CD4-positive, alpha-beta T cell (primary cell): ENCODE data around the gene SKA1. TPM values are rescaled to one million over a fixed set of nuclear protein-coding genes. Genes with fewer than 3 reads are reported as not detected.

ENCODE experiments used
- ATAC-seq: fragments of 200-7000 bp; cut with Tn5 transposase; one replicate; pipeline ENCODE4 v1.10.0; 2022; ENCODE audit warnings: mild to moderate bottlenecking; ENCODE audit not compliant: poor library complexity
- CTCF ChIA-PET: fragments of 350-600 bp; sonication (Branson Sonifier 250); formaldehyde crosslinking; loops from one replicate; lab custom pipeline; 2021; ENCODE audit warnings: antibody characterized with exemption, inconsistent platforms; lab: Charles Lee
- POLR2A ChIA-PET: fragments of 350-600 bp; sonication (Branson Sonifier 250); formaldehyde crosslinking; loops from one replicate; lab custom pipeline; 2021; ENCODE audit warnings: antibody characterized with exemption, inconsistent platforms; lab: Charles Lee
- DNase-seq, 14 experiments: peaks; one replicate each; pipeline ENCODE4 v3.0.0-alpha.2; 2013 to 2020; ENCODE audit warnings: mixed read lengths in 2 of 14
- H3K27ac ChIP-seq, 2 donors: one replicate each; pipeline versions ENCODE4 v1.5.1 to v1.7.0; 2013; ENCODE audit warnings: low read length in 2 of 2, low read depth in 1 of 2, mild to moderate bottlenecking in 1 of 2
- H3K27me3 ChIP-seq, 2 experiments: 1 replicate in 1 of 2; 2 replicates in 1 of 2; pipeline versions ENCODE4 v1.6.1 to v1.7.0; 2013; ENCODE audit warnings: low read length in 2 of 2, control low read depth in 1 of 2, mild to moderate bottlenecking in 1 of 2, moderate library complexity in 1 of 2; ENCODE audit not compliant: insufficient read depth in 2 of 2, control insufficient read depth in 1 of 2
- H3K36me3 ChIP-seq: one replicate; pipeline ENCODE4 v1.6.1; 2013; ENCODE audit warnings: low read length, control low read depth; ENCODE audit not compliant: insufficient read depth
- H3K4me1 ChIP-seq: one replicate; pipeline ENCODE4 v1.6.1; 2013; ENCODE audit warnings: low read length, control low read depth; ENCODE audit not compliant: insufficient read depth
- H3K4me3 ChIP-seq: one replicate; pipeline ENCODE4 v1.5.1; 2013; ENCODE audit warnings: mild to moderate bottlenecking, low read length, moderate library complexity
- H3K9me3 ChIP-seq, 2 experiments: 1 replicate in 1 of 2; 2 replicates in 1 of 2; pipeline versions ENCODE4 v1.6.1 to v1.7.0; 2013; ENCODE audit warnings: low read length in 2 of 2, mild to moderate bottlenecking in 2 of 2, control low read depth in 1 of 2, moderate library complexity in 1 of 2; ENCODE audit not compliant: control insufficient read depth in 1 of 2, insufficient read depth in 1 of 2
- H3K27ac Mint-ChIP-seq: one replicate; pipeline ENCODE4 v1.8.0; 2020; ENCODE audit warnings: mixed read lengths
- H3K27me3 Mint-ChIP-seq: one replicate; pipeline ENCODE4 v1.8.0; 2021; ENCODE audit warnings: mixed read lengths
- H3K36me3 Mint-ChIP-seq: one replicate; pipeline ENCODE4 v1.8.0; 2021; ENCODE audit warnings: low read depth, mixed read lengths
- H3K4me1 Mint-ChIP-seq: one replicate; pipeline ENCODE4 v1.8.0; 2021; ENCODE audit warnings: low read depth, mixed read lengths
- H3K4me3 Mint-ChIP-seq: one replicate; pipeline ENCODE4 v1.8.0; 2020; ENCODE audit warnings: mild to moderate bottlenecking, mixed read lengths
- H3K9me3 Mint-ChIP-seq: one replicate; pipeline ENCODE4 v1.8.0; 2020; ENCODE audit warnings: mixed read lengths
- intact Hi-C, 2 experiments: fragments of 100-400 bp; cut with DNase I in 1 of 2; cut with micrococcal nuclease in 1 of 2; formaldehyde crosslinking; loops; one replicate each; pipeline versions ENCODE4 v1.15.1 to v1.9.0; 2023 to 2025; cut with DNase I, micrococcal nuclease
- total RNA-seq, 174 experiments: library from RNA in 2 of 174; stranded (reverse) in 2 of 174; gene quantifications; one replicate each; pipeline ENCODE4 v1.2.3 and lab custom pipeline; 2021 to 2026
- TF ChIP-seq, protein P1 (sequence below): fragments of 200-600 bp; IDR thresholded peaks from one replicate; pipeline ENCODE4 v1.8.0; 2022; ENCODE audit warnings: antibody characterized with exemption, mild to moderate bottlenecking

Gene SKA1
- total RNA-seq, 2 experiments from 2014 or later = 0.08 to 0.20 TPM

DNA sequence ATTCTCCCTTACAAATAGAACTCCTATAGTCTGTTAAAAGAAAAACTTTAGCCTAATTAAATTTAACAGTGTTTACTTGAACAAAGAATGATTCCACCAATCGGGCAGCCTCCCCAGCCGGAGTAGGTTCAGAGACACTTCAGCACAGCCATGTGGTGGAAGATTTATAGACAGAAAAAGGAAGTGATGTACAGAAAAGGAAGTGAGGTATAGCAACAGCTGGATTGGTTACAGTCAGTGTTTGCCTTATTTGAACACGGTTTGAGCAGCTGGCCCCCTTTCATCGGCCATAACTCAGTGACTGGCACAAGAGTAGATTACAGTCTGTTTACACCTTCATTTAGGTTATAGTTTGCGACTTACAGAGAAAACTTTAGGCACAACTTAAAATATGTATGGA lies 2.1 kb upstream of the SKA1 start:
- no peaks in the 10 kb centered on the region for H3K36me3 ChIP-seq
- peaks cover 14% of the 10 kb centered on the region for H3K4me1 Mint-ChIP-seq
- ChIA-PET CTCF (interaction anchor here (1.3 kb wide), 1 partner anchor 16 kb away, joined by 4 read pairs; no protein-coding TSS in a partner anchor), POLR2A (no interaction called here)
- intact Hi-C loops = loop anchor here in 1 of 2 experiments (2.0 to 5.0 kb wide), 2 partner anchors 64 to 560 kb away; partner anchors contain the start of gene ACAA2
- no peaks in the 10 kb centered on the region for H3K9me3 Mint-ChIP-seq
- ATAC-seq (no peak), DNase-seq (no peak)
- peak overlapping the region; percentile 11 for H3K4me3 Mint-ChIP-seq
- H3K27me3 ChIP-seq = peaks cover 0 to 3% of the 10 kb centered on the region in 2 experiments
- H3K27ac Mint-ChIP-seq = no peak overlapping the region
- no peaks in the 10 kb centered on the region for H3K27me3 Mint-ChIP-seq
- H3K4me3 ChIP-seq = no peak overlapping the region
- peaks cover 3 to 10% of the 10 kb centered on the region in 2 experiments for H3K9me3 ChIP-seq
- H3K36me3 Mint-ChIP-seq = no peaks in the 10 kb centered on the region
- H3K27ac ChIP-seq = no peak overlapping the region
- TF ChIP-seq, protein P1, sequence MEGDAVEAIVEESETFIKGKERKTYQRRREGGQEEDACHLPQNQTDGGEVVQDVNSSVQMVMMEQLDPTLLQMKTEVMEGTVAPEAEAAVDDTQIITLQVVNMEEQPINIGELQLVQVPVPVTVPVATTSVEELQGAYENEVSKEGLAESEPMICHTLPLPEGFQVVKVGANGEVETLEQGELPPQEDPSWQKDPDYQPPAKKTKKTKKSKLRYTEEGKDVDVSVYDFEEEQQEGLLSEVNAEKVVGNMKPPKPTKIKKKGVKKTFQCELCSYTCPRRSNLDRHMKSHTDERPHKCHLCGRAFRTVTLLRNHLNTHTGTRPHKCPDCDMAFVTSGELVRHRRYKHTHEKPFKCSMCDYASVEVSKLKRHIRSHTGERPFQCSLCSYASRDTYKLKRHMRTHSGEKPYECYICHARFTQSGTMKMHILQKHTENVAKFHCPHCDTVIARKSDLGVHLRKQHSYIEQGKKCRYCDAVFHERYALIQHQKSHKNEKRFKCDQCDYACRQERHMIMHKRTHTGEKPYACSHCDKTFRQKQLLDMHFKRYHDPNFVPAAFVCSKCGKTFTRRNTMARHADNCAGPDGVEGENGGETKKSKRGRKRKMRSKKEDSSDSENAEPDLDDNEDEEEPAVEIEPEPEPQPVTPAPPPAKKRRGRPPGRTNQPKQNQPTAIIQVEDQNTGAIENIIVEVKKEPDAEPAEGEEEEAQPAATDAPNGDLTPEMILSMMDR = no peak
- H3K4me1 ChIP-seq = peaks cover 12% of the 10 kb centered on the region

DNA sequence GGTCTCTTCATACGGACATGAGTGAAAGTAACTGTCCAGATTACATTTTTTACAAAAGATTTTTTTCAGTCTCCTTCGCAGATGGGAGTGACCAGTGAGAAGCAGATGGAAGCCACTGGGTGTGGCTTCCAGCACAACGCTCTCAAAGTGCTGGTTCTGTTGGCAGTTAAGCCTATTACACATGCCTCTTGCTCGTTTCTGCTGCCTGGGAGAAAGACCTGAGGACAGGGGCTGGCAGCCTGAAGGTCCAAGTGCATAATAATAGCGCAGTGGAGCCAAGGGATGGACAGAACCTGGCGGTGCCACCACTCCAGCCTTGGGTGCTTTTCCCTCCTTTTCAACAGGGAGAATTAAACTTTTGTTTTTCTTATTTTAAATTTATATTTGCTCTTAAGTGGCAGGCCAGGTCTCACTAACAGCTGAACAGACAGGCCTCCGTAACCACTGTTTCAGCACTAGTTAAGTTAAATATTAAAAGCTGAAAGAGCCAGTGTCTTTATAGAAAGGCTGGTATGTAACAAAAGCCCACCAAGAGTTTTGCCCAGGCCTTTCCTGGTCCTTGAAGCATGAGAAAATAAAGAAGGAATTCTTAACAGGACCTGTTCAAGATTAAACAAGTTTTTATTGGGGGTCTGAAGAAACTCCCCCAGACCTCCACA lies 1.2 kb upstream of the SKA1 start:
- DNase-seq = no peak

DNA sequence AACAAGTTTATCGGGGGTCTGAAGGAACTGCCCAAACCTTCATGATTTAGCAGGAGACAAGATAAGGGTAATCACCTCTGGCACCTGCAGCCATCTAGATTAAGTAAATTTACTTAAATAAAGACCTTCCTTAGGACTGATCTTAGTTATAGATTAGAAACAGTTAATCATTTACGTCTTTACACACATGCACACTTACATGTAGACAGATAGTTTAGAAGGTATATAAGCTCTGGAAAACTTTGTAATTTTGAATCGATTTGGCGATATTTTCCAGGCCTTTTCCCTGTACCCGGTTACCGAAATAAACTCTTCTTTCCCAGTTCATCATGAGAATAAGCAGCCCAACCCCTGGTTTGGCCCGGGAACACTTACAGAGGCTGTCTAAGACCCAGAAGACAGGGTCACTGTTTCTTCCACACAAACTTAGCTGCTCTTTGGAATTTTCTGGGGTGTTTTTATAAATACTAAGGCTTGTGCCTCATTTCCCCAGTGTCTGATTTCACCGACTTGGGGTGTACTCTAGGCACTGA lies 560 bp upstream of the SKA1 start:
- intact Hi-C loops = loop anchor here in 1 of 2 experiments (1.0 to 5.0 kb wide), 2 partner anchors 8 to 562 kb away; partner anchors contain the start of gene ACAA2
- Mint-ChIP-seq H3K9me3 (no peaks in the 10 kb centered on the region), H3K4me1 (peaks cover 14% of the 10 kb centered on the region), H3K27ac (peak overlapping the region; percentile 81), H3K36me3 (no peaks in the 10 kb centered on the region), H3K27me3 (no peaks in the 10 kb centered on the region), H3K4me3 (peak overlapping the region; percentile 80)
- ChIA-PET POLR2A (interaction anchor here (0.8 to 1.9 kb wide), 5 partner anchors 12 to 656 kb away, joined by 3 to 13 read pairs (median 4); partner anchors contain the start of genes MBD1 and SMAD4), CTCF (interaction anchor here (1.8 to 2.9 kb wide), 2 partner anchors 17 to 106 kb away, joined by 5 to 16 read pairs; no protein-coding TSS in a partner anchor)
- Histone ChIP-seq H3K36me3 (no peaks in the 10 kb centered on the region), H3K27ac (peak overlapping the region; percentile 56 to 58), H3K4me3 (peak overlapping the region; percentile 77), H3K27me3 (peaks cover 0 to 3% of the 10 kb centered on the region in 2 experiments), H3K9me3 (peaks cover 3 to 8% of the 10 kb centered on the region in 2 experiments), H3K4me1 (peaks cover 12% of the 10 kb centered on the region)
- DNase-seq = no peak
- no peak for ATAC-seq
- TF ChIP-seq, protein P1 = no peak

More for the DNA sequence above, 1.2 kb upstream of the SKA1 start:
- Histone ChIP-seq H3K27ac (no peak overlapping the region), H3K4me1 (peaks cover 12% of the 10 kb centered on the region), H3K27me3 (peaks cover 0 to 3% of the 10 kb centered on the region in 2 experiments), H3K4me3 (no peak overlapping the region), H3K36me3 (no peaks in the 10 kb centered on the region), H3K9me3 (peaks cover 3 to 10% of the 10 kb centered on the region in 2 experiments)
- CTCF ChIA-PET = interaction anchor here (1.8 to 2.9 kb wide), 2 partner anchors 16 to 106 kb away, joined by 5 to 16 read pairs; no protein-coding TSS in a partner anchor
- intact Hi-C loops = loop anchor here in 1 of 2 experiments (1.0 to 5.0 kb wide), 3 partner anchors 7 to 561 kb away; partner anchors contain the start of gene ACAA2
- Mint-ChIP-seq H3K36me3 (no peaks in the 10 kb centered on the region), H3K27ac (peak overlapping the region; percentile 81), H3K9me3 (no peaks in the 10 kb centered on the region), H3K27me3 (no peaks in the 10 kb centered on the region), H3K4me1 (peaks cover 14% of the 10 kb centered on the region), H3K4me3 (no peak overlapping the region)
- no peak for ATAC-seq
- TF ChIP-seq, protein P1 = no peak
- POLR2A ChIA-PET = interaction anchor here (1.0 to 1.9 kb wide), 3 partner anchors 17 to 657 kb away, joined by 3 to 13 read pairs (median 6); partner anchors contain the start of genes MBD1 and SMAD4
